H1 (cell line): Measurements from ENCODE around the gene STAM. TPM values are rescaled to one million over a fixed set of nuclear protein-coding genes. Genes with fewer than 3 reads are reported as not detected.

Experiments
- CBX5 ChIP-seq: fragments of 300-800, 300-1000 bp; sonication (generic); IDR thresholded peaks from 2 replicates; pipeline ENCODE4 v1.7.1; 2016; ENCODE audit warnings: antibody characterized with exemption, low read length, low read depth
- CTCF ChIP-seq, 3 experiments: IDR thresholded peaks; 1 replicate in 2 of 3; 2 replicates in 1 of 3; pipeline versions ENCODE4 v1.5.1 to v1.6.1; 2011; ENCODE audit warnings: low read length in 3 of 3, mild to moderate bottlenecking in 3 of 3, inconsistent platforms in 2 of 3, low read depth in 1 of 3, moderate library complexity in 1 of 3; ENCODE audit not compliant: insufficient read depth in 1 of 3; ENCODE audit errors: control extremely low read depth in 1 of 3
- FOSL1 ChIP-seq: IDR thresholded peaks from 2 replicates; pipeline ENCODE4 v1.6.1; 2011; ENCODE audit warnings: mild to moderate bottlenecking, low read depth, low read length, moderate library complexity; ENCODE audit not compliant: insufficient read depth
- JUN ChIP-seq: IDR thresholded peaks from 2 replicates; pipeline ENCODE4 v1.6.1; 2011; ENCODE audit warnings: low read depth, mild to moderate bottlenecking, improper control_type of control experiment, low read length
- JUND ChIP-seq: IDR thresholded peaks from 2 replicates; pipeline ENCODE4 v1.6.1; 2011; ENCODE audit warnings: mild to moderate bottlenecking, improper control_type of control experiment, low read length
- MAFK ChIP-seq: IDR thresholded peaks from 2 replicates; pipeline ENCODE4 v1.6.1; 2012; ENCODE audit warnings: low read depth, mild to moderate bottlenecking, improper control_type of control experiment, low read length
- POLR2A ChIP-seq, 2 experiments: IDR thresholded peaks; 1 replicate in 1 of 2; 2 replicates in 1 of 2; pipeline ENCODE4 v1.6.1; 2011; ENCODE audit warnings: low read depth in 2 of 2, low read length in 2 of 2, mild to moderate bottlenecking in 2 of 2; ENCODE audit errors: control extremely low read depth in 1 of 2
- RAD21 ChIP-seq, 2 experiments: IDR thresholded peaks in 1 of 2; conservative IDR thresholded peaks in 1 of 2; 2 replicates each; pipeline ENCODE4 v1.6.1; 2011; ENCODE audit warnings: low read depth in 2 of 2, low read length in 2 of 2, improper control_type of control experiment in 1 of 2, inconsistent platforms in 1 of 2, mild to moderate bottlenecking in 1 of 2, moderate library complexity in 1 of 2
- RBBP5 ChIP-seq: IDR thresholded peaks from 2 replicates; pipeline ENCODE4 v1.7.1; 2012; ENCODE audit warnings: low read depth, mild to moderate bottlenecking, inconsistent platforms, low read length, moderate library complexity, borderline replicate concordance
- SP2 ChIP-seq: IDR thresholded peaks from 2 replicates; pipeline ENCODE4 v1.6.1; 2012; ENCODE audit warnings: mild to moderate bottlenecking, low read length, inconsistent platforms
- SRF ChIP-seq: IDR thresholded peaks from 2 replicates; pipeline ENCODE4 v1.6.1; 2011; ENCODE audit warnings: mild to moderate bottlenecking, low read depth, low read length, moderate library complexity
- SUZ12 ChIP-seq: fragments of 200-600 bp; sonication (generic); IDR thresholded peaks from 2 replicates; pipeline ENCODE4 v1.6.1; 2012; ENCODE audit warnings: mild to moderate bottlenecking, inconsistent platforms, low read length, moderate library complexity, mixed read lengths
- TAF7 ChIP-seq: optimal IDR thresholded peaks from 2 replicates; pipeline ENCODE3; 2011; ENCODE audit warnings: low read depth, mild to moderate bottlenecking, inconsistent platforms, low read length, moderate library complexity, borderline replicate concordance
- TEAD4 ChIP-seq: IDR thresholded peaks from 2 replicates; pipeline ENCODE4 v1.6.1; 2012; ENCODE audit warnings: low read depth, low read length, inconsistent platforms, mixed read lengths
- USF2 ChIP-seq: IDR thresholded peaks from 2 replicates; pipeline ENCODE4 v1.6.1; 2011; ENCODE audit warnings: low read length, improper control_type of control experiment
- polyA plus RNA-seq, 7 experiments: library from polyadenylated mRNA; depleted of rRNA in 3 of 7; stranded (reverse) in 5 of 7; unstranded in 2 of 7; fragments of >200 nt in 5 of 7; fragments of 200-250 nt in 2 of 7; gene quantifications; 1 replicate in 5 of 7; 2 replicates in 1 of 7; 4 replicates in 1 of 7; pipeline versions ENCODE4 v1.2.1 to v1.2.3, GENCODE V29; 2011 to 2013; ENCODE audit warnings: missing spikeins in 2 of 7, mixed read lengths in 2 of 7
- total RNA-seq: library from RNA; stranded (reverse); fragmentation: NEBNext Ultra II Directional; extraction: Animal tissue kit (Norgen Biotek cat#: 25700); gene quantifications from 2 replicates; pipeline ENCODE4 v1.2.1, GENCODE V29; 2021
- TF ChIP-seq, protein P1 (sequence below): IDR thresholded peaks from 2 replicates; pipeline ENCODE4 v1.6.1; 2012; ENCODE audit warnings: inconsistent platforms

The STAM gene
- total and polyA plus RNA-seq, 2 of the 8 experiments (the other 6 are each of a cell fraction or from before 2014, with no cell fraction given) = 22.0 to 27.8 TPM

GRCh38 chr10:17607603-17608332 is 36.2 kb upstream of the STAM start (continued):
- TF ChIP-seq, protein P1, sequence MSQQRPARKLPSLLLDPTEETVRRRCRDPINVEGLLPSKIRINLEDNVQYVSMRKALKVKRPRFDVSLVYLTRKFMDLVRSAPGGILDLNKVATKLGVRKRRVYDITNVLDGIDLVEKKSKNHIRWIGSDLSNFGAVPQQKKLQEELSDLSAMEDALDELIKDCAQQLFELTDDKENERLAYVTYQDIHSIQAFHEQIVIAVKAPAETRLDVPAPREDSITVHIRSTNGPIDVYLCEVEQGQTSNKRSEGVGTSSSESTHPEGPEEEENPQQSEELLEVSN = no peak
- TF ChIP-seq CTCF (IDR thresholded peaks at IDR 0.05; ENCODE audit: control extremely low read depth in 1 of 3, insufficient read depth in 1 of 3, low read depth in 1 of 3, low read length in 3 of 3) = peak in 2 of 3 experiments; percentile 68 to 75; a peak in 3 of 4 replicates
- no peak for TF ChIP-seq USF2
- no peak for TF ChIP-seq TEAD4
- TF ChIP-seq RAD21 (IDR thresholded peaks at IDR 0.05 in 1 of 2, conservative IDR thresholded peaks at IDR 0.05 in 1 of 2; ENCODE audit: low read depth in 2 of 2, low read length in 2 of 2) = peak; percentile 93
- TF ChIP-seq MAFK = no peak
- TF ChIP-seq SRF = no peak
- no peak for TF ChIP-seq SUZ12
- TF ChIP-seq TAF7 = no peak
- TF ChIP-seq JUN = no peak
- no peak for TF ChIP-seq FOSL1
- no peak for TF ChIP-seq RBBP5
- TF ChIP-seq POLR2A (IDR thresholded peaks at IDR 0.05; ENCODE audit: control extremely low read depth in 1 of 2, low read depth in 2 of 2, low read length in 2 of 2) = no peak
- 0 out of 2 replicates have a peak, but pooled peaks have one; percentile 19 for TF ChIP-seq JUND
- no peak for TF ChIP-seq CBX5
- no peak for TF ChIP-seq SP2
